8988T (cell line): ENCODE data around the gene TUBB4A.

Experiments used
- DNase-seq: peaks from one replicate; pipeline ENCODE4 v3.0.0; 2011

Gene TUBB4A

DNA sequence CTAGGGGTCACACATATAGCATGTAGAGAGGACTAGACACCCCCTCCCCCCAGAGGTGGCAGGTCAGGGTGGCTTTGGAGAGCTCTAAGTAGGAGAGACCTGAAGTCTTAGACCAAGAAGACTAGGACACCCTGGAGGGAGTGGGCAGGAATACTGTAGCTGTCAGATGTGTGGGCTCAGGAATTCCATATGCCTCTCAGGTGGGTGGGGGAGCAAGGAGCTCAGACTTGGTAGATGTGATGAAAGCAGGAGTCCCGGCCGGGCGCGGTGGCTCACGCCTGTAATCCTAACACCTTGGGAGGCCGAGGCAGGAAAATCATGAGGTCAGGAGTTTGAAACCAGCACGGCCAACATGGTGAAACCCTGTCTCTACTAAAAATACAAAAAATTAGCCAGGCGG, 36.4 kb downstream of the TUBB4A start:
- DNase-seq = no peak

DNA sequence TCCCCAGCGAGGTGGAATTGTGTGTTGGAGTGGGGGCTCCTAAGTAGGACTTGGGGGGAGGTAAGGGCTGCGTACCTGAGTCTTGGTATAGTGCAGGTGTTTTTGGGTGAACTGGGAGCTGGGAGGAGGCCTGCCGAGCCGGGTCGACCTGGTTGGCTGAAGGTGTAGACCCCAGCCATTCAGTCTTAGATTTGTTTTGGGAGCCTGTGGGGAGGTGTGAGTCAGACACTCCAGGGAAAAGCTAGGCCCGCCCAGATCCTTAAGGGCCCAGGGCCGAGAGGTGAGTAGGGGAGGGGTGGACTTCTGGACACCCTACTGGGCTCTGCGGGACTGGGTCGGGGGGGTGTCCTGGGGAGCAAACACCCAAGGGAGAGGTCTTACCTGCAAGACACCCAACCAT, 37.1 kb downstream of the TUBB4A start:
- no peak for DNase-seq

GRCh38 chr19:6464070-6464873, 37.8 kb downstream of the TUBB4A start, which contains the start of gene CRB3:
Gene CRB3, plus strand, starts transcription at chr19:6464271. Its CDS starts 431 bp downstream, at chr19:6464702.
- DNase-seq = no peak

- DNase-seq = peak; percentile 93
Measured at GRCh38 chr19:6460099-6460884, 41.8 kb downstream of the TUBB4A start.

- DNase-seq = peak; percentile 74
Measured at GRCh38 chr19:6459262-6460098, 42.6 kb downstream of the TUBB4A start, which contains the start of gene SLC25A23. Gene SLC25A23, minus strand, starts transcription at chr19:6459792. Its CDS starts 164 bp downstream, at chr19:6459628.

GRCh38 chr19:6458695-6459261, 43.3 kb downstream of the TUBB4A start:
- DNase-seq = no peak

GRCh38 chr19:6457958-6458694, 44.0 kb downstream of the TUBB4A start:
- no peak for DNase-seq

- DNase-seq = no peak
Measured at GRCh38 chr19:6455924-6456323, 46.2 kb downstream of the TUBB4A start.

DNA sequence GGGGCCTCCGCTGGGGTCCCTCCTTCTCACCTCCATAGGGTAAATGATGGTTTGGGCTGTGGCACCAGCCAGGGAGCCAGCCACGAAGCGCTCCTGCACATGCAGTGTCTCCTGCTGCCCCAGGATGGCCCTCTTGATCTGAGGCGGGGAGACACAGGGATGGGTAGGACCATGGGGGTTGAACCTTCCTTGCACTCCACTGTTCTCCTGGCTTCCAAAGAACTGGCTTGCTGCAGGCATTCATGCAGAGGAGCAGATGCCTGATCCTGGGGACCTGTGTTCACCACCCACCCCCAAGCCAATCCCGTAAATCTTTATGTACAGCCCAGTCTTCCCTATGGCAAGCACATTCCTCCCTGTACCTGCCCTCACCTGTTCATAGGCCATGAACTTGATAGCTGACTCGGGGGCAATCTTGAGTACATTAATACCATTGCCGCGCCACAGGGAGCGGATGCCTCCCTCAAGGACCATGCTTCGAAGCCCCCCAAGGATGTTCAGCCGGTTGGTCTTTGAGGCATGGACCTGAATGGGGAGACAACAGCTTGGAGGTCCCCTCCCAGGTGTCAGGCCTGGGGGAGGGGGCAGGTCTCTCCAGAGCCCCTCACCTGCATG, 48.1 kb downstream of the TUBB4A start:
- DNase-seq = no peak

GRCh38 chr19:6452899-6453298, 49.2 kb downstream of the TUBB4A start:
- DNase-seq = no peak

- no peak for DNase-seq
Measured at GRCh38 chr19:6452223-6452614, 49.9 kb downstream of the TUBB4A start.

DNA sequence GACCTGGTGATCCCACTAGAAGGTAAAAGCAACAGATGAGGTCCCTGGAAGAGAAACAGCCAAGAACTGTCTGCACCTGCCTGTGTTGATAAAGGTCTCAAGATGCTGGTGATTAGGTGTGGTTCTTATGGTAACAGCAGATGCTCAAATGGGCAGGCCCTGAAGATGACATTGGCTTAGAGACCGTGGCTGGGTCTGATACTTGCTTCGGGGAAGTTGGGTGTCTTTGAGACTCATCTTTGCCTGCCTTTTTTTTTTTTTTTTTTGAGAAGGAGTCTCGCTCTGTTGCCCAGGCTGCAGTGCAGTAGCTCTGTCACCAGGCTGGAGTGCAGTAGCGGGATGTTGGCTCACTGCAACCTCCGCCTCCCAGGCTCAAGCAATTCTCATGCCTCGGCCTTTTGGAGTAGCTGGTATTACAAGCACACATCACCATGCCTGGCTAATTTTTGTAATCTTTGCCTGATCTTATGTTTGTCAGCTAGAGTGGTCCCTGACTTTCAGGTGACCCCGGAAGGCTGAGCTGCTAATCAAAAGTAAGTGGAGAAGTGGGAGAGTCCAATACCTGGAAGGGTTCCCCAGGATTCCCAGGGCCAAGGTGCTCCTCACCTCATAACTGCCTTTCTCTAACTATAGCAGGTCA, 50.4 kb downstream of the TUBB4A start:
- no peak for DNase-seq

GRCh38 chr19:6450166-6450565, 51.9 kb downstream of the TUBB4A start:
- no peak for DNase-seq

DNA sequence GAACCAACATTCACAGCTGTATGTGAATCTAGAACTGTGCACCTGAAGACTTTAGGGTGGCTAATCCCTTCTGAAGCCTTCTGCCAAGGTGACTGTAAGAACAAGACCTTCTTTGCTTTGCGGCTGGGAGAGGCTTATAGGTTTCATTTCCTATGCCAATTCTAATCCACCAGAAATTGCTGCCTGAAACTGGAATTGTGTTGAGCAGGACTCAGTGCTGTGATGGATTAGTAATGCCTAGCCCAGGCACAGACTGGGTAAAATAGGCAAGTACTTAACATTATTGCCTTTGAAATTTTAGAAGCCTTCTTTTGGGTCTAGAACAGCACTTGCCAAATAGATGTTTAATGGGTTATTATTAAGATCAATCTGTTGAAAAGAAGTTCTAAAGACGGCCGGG, 54.1 kb downstream of the TUBB4A start:
- no peak for DNase-seq

GRCh38 chr19:6446452-6446851, 55.7 kb downstream of the TUBB4A start:
- DNase-seq = no peak
